NCI-H345 treated with DMSO at 0.1 percent for 48 hours (cell line): ENCODE data around the gene ZBTB9.

Source experiments
- DNase-seq: peaks from one replicate; lab custom pipeline; 2025; ENCODE audit not compliant: unreplicated experiment; lab: John Stamatoyannopoulos, UW

Gene ZBTB9

DNA sequence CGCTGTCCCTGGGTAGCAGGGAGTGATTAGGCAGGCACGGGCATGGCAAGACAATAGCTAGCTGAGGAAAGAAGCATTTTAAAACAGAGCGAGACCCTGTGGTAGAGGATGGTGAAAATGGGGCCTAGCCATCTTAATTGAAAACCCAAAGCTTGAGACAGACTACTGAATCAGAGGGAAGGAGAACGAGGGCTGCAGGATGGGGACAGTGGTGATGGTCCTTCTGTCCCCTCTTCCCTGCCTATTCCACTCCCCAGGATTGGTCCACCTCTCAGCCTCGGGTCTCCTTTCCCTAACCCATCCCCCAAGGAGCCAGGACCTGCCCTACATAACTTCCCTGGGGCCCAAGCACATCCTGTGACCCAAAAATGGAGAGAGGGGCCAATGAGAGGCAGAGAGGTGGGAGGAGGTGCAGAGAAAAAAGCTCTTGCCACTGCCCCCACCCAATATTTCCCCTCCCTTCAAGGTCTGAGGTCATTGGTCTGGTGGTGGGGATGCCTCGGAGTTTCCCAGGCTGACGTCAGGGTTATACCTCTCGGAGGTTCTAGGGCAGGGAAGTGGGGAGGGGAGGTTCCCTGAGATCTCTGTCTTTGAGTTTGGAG, 35.6 kb upstream of the ZBTB9 start:
- DNase-seq, result no peak

DNA sequence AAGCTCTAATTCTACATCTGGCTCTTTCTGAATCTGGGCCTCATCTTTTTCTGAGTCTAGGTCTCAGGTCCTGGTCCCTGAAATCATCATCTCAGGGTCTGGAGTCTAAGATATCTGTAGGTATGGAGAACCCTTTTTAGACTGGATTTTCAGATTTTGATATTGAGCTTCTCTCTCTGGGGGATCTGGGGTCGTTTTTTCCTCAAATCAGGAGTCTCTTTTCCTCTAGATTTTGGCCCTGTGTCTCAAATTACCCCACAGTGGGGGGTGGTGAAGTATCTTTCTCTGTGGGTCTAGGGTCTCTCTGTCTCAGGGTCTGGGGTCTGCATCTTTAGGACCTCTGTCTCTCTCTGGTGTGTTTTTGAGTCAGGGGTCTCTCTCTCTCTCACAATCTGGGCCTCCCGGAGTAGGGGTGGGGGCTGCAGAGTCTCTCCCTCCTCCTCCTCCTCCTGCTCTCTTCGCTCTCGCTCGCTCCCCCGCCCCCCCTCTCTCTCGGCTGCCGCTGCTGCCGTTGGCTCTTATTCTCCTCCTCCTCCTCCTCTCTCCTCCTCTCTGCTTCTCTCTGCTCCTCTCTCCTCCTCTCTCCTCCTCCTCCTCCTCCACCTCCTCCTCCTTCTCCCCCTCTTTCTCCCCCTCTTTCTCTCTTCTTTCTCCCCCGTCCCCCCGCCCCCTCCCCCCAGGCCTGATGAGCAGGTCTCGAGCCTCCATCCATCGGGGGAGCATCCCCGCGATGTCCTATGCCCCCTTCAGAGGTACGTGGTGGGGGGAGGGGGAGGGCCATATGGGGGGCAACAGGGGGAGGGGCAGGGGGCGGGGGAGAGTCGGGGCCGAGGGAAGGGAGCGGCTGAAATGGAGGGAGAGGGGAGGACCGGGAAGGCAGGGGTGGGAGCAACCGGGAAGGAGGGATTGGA, 34.5 kb upstream of the ZBTB9 start, which contains the start of gene SYNGAP1:
SYNGAP1 (plus strand) TSS at position 486 of the 911 bp plus-strand sequence; CDS start at position 686, 200 bp downstream.
- no peak for DNase-seq

DNA sequence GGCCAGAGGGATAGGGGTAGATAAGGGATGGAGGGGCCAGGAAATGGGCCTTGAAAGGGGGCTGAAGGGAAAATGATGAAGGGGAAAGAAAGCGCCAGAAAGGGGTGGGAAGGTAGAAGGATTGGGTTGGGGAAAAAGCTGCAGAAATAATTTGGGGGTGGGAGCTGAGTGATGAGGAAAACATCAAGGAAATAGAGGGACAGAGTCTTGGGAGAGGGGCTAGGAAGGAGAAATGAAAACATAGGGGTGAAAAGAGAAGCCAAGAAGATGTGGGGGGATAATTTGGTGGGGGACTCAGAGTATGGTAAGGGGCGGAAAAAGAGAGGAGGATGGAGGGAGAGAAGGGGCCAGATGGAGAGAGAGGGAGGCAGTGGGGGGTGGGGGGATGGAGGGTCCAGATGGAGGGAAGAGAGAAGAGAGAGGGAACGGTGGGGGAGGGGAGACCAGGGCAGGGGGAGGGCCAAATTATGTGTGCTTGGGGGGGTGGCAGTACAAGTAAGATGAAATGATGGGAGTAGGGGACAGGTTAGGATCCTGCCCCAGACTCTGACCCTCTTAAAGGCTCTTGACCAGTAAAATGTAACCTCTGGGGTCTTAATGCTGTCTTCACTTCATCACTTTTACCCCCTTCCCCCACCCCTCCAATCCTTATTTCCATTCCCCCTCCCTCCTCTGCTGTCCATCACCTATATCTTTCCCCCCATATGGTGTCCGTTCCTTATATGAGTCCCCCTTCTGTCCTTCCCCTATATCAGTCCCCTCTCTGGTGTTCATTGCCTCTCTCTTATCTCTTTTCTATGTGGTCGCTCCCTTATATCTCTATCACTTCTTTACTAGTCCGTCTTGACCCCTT, 33.7 kb upstream of the ZBTB9 start:
- DNase-seq, result no peak

DNA sequence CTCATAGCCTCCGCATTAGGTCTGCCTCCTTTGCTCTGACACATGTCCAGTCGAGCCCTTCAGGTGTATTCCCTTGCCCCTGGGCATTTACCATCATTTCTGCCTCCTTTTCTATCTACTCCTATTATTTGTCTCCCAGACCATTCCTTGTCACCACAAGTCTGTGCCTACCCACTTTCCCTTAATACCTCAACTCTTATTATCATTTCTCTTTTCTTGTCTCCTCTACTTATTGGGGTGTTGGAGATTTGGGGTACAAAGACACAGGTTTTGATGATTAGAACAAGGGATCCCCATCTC, 33.1 kb upstream of the ZBTB9 start:
- no peak for DNase-seq

DNA sequence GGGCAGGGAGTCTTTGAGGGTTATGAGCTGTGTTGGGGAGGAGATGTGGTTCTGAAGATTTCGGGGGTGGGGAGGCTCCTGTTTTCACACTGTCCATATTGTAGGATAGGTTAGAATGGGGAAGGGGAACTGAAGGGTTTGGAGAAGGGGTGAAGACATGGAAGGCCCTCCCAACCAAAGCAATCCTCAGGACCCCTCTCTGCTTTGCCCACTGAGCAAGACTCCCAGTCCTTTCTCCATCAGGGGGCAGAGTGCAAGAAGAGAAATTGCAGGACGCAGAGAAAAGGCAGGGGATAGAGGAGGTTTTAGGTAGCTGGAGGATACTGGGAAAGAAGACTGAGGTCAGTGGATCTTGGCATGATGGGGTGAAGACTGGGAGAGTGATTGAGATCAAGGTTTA, 30.6 kb upstream of the ZBTB9 start:
- DNase-seq, result no peak

DNA sequence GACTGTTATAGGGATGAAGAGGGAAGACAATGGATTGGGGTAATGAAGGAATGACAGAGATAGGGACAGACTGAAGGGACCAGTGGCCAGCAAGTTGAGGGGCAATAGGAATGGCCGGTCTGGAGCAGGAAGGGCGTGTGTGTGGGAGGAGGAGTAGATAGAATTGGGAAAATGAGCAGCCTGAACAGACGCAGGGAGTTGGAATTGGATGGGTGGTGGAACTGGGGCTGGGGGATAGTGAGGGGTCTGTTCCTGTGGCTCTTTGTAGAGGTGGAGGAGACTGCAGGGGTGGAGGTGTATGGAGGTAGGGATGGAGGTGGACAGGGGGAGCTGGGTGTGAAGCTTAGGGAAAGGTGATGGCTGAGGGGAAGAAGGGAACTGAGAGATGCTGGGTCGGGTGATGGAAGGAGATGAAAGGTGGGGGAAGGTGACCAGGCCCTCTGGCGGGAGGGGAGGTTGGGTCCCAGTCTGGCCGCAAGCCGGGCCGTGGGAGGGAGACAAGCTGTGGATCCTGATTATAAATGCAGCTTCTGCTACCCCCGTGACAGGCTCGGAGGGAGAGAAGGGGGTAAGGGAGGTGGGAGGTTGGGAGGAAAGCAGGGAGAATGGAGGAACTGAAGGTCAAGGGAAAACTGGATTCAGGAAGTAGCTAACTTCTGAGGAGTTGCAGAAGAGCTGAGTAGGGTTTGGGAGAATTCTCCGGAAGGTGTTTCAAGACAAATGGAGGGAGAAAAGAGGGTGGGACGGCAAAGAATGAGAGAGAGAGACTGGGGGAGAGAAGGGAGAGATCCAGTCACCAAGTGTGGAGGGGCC, 29.3 kb upstream of the ZBTB9 start:
- no peak for DNase-seq

DNA sequence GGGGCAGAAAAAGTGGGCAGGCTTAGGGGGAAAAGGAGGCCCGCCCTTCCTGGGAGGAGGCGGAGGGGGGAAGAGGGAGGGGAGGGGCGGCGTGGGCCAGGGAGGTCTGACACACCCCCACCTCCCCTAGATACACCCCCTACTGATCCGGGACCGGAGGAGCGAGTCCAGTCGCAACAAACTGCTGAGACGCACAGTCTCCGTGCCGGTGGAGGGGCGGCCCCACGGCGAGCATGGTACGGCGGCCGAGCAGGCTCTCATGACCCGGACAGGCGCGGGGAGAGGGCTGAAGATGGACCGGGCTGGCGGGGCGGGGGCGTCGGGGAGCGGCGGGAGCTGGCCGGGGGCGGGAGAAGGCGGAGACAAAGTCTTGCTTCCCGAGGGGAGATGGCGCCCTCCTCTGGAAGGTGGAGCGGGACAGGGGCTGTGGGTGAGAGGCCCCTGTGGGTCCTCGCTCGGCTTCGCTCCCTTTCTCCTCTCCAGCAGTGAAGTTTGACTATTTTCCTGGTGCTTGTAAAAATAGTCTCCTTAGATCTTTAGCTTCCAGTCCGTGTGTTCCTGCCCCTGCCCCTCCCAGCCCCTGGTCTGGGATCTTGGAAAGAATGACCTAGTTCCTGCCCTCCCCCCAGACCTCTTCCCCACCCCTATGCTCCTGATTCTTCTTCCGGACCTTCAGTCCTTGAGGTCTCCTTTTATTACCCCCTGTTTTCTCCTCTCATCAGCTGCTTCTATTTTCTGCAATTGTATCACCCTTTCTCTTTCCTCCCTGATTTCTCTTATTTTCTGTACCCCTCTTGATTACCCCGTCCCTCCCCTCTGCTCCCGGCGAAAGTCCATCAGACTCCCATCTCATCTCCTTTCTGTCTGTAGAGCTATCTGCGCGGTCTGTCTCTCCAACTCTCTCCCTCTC, 28.5 kb upstream of the ZBTB9 start:
- peak; percentile 75 for DNase-seq

DNA sequence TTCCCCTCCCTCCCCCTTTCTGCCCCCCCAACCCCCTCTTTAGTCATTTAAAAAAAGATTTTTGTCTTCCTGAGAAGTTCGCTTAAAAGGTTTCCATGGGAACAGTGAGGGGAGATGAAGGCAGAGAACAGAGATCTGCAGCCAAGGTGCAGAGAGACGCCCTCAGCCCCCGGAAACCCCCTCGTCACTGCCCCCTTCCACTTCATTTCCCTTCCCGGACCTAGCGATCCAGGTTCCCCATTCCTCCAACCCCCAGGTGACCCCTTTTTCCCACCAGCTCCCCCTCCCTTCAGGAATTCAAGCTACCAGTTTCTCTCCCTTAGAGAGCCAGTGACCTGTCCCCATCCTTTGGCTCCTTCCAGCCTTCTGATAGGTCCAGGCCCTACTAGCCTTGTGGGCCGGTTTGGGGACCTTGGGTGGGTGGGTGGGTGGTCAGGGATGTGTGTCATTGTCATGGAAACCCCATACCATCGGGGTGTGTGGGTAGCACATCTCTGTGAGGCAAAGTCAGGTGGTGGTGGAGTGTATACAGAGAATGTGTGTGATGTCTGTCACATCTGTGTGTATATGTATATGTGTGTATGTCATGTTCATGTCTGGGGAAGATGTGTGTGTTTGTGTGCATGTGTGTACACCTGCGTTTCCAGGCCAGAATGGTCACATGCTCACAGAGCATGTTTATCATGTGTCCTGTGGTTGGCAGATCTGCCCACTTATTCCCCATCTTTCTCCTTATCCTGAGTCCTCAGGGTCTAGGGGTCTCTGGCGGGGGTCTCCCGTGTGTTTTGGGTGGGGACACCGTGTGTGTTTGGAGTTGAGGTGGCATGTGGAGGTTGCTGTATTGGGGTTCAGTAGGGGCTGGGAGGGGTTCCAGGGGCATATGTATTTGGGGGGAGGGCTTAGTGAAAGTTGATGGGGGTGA, 27.5 kb upstream of the ZBTB9 start:
- peak; percentile 19 for DNase-seq

DNA sequence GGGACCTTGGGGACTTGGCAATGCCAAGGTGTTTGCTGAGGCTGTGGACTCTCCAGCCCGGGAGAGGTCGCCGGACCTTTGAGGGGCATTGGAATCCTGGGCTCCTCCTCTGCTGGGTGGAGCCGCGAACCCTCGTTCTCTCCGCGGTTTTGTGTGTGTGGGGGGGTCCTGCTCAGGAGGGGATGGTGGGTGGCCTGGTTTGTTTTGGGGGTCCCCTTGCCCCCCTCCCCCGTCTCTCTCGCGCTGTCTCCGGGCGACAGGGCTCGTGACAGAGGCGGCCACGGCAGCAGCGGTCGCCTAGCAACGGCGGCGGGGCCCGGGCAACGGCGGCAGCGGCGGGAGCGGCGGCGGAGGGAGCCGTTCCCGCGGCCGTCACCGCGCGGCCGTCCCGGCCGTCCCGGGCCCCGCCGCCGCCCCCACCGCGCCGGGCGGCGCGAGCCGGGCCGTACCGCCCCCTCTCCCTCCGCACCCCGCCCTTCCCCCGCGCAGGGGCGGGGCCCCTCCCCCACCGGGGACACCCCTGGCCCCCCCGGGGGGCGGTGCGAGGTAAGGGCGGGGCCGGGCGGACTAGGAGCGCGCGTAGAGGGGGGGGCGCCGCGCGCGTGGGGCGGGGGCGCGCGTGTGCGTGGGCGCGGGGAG, 26.7 kb upstream of the ZBTB9 start:
- no peak for DNase-seq

DNA sequence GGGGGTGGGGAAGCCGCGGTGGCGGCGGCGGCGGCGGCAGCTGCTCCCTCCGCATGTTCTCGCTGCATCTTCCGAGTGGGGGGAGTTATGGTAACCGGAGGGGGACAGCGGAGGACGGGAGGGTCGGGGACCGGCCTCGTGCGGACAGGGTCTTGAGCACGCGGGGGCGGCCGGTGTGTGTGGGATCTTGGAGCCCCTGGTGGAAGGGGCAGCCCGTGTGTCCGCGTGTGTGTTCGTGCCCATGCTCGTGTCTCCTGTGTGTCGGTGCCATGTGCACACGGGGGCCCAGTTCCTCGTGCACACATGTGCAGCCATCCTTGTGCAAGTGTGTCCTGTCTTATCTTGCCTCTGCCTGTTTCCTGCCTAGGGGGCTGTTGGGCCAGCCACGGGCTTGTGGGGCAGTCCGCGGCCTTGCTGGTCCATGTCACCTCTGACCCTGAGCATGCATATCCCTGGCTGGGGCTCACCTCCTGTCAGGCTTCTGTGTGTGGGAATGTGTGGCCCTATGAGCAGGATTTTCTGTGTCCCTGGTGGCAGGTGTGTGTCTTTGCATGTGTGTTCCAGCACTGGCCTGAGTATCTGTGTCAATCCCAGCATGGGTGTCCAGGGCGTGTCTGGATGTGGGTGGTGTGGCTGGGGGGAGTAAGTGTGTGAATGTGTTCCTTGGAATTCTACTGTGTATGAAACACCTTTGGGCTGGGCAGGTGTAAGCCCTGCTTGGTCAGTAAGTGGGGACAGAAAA, 26.0 kb upstream of the ZBTB9 start:
- no peak for DNase-seq

DNA sequence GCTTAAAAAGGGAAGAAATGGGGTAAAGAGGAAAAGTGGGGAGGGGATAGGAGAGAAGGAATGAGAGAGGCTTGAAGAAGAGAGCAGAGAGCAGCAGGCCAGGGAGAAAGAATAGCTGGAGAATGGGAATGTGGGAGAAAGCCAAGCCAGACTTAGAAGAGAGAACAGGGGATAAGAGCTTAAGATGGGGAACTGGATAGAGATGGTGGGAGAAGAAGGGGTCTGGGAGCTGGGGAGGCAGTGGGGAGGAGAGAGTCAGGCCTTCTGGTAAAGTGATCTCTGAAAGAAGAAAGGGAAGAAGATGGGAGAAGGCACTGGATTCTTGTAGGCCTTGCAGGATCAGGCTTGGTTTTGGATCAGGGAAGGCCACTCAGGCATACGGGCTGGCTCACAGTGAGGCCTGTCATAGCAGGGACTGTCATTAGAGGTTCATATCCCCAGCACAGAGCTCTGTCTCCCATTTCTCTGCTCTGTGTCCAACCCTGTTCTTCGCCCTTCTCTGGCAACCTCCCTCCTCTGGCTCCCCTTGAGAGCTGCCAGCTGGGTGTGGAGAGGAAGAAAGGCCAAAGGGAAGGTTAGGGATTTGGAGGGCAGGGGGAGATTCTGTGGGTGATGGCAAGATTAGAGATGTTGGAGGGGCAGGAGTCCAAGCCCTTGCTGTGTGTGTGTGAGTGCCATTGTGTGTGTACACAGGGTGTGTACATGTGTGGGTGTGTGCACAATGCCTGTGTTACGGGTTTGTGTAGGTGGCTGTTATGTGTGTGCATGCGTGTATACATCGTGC, 25.2 kb upstream of the ZBTB9 start:
- DNase-seq, result no peak

DNA sequence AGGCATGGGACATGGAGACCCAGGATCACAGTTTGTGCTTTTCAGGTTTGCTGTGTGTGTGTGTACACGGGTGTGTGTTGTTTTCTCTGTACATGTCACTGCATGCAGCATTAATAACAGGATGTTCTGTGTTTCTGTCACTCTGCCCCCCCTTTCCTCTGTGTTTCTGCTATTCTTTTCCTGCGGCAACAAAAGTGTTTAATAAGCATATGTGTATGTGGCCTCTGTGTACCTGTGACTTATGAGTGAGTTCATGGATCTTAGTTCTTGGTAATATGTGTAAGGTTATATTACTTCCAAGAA, 24.7 kb upstream of the ZBTB9 start:
- no peak for DNase-seq

DNA sequence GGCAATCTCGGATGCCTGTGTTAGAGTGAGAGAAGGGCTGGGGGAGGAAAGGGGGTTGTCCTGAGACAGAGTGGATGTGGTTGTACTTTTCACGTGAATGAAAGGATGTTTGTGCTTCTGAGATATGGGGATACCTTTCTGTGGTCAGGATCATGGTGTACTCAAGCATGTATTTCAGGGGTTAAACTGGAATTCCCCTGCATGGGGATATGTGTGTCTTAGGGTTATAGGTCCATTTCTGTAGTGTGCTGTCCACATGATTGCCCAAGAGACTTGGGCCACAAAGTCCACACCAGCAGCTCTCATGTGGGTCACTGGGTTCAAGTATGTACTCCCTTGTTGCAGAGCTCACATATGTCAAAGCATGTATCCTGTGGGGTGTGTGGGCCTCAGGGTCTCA, 24.0 kb upstream of the ZBTB9 start:
- DNase-seq, result no peak

DNA sequence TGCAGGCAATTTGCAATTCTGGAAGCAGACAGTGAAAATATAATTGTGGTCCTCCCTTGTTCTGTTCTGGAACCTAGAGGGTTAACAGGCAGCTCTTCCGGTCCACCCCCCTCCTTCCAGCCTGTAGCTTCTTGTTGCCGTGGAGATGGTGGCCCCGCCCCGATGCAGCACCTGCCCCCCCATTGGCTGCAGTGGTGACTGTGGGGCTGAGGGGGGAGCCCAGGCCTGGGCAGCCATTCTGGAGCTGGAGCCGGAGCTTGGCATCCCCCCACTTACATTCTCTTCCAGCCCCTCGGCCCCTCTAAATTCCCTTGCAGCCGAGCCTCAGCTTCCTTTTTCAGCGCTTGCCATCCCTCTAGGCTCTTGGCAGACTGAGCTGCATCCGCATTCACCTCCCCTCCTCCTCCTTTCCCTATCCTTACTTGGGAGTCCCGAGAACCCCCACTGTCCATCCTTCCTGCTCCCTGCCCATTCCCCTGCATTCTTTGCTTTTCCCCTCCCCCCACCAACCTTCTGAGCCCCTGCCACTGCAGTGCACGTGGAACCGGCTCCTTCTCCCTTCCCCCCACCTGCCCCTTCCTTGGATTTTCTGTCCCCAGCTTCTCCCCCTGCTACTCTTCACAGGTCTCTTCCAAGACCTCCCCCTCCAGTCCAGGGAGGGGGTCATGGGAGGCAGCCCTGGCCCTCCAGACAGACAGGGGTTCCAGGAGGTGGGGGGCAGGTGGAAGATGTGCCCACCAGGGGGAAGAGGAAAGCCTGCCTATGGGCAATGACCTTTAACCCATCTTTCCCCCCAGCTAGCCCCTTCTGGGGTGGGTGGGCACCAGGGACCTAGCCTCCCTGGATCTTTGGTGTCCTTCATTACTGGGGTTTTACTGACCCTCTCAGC, 23.1 kb upstream of the ZBTB9 start:
- peak; percentile 22 for DNase-seq

DNA sequence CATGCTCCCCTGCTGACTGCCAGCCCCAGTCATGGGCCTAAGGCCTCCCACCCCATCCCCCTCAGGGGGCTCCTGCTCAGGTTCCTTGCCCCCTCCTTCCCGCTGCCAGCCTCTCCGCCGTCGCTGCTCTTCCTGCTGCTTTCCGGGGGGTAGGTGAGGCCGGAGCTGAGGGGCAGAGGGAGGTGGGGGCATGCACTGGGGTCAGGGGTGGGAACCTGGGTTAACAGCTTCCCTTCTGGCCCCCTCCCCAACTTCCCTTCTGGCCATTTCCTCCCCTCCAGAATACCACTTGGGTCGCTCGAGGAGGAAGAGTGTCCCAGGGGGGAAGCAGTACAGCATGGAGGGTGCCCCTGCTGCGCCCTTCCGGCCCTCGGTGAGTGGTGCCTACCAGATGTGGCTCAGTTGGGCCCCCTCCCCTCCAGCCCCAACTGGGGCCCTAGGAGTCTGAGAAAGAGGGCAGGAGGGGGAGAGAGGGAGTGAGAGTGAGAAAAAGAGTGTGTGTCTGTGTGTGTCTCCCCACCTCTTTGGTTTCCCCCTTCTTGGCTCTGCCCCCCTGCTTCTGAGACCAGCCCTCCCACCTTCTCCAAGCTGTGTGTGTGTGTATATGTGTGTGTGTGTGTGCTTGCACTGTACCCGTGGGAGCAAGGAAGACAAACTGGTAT, 22.4 kb upstream of the ZBTB9 start:
- DNase-seq, result no peak

DNA sequence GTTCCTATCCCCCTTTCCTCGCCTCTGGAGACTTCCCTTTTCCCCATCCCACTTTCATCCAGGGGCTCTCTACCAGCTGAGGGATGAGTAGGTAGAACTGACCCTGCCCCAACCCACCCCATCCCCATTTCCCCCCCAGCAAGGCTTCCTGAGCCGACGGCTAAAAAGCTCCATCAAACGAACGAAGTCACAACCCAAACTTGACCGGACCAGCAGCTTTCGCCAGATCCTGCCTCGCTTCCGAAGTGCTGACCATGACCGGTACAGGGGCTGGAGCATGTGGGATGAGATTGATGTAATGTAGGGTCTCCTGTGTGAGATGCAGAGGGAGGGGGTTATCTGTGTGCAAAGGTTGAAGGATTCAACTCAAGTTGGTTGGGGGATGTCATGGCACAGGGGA, 21.8 kb upstream of the ZBTB9 start:
- DNase-seq, result no peak
